SH-SY5Y (cell line): ENCODE data around the gene ACTL6B.

ENCODE experiments used
- GATA2 ChIP-seq: IDR thresholded peaks from 2 replicates; pipeline ENCODE4 v1.6.1; 2011; ENCODE audit warnings: mild to moderate bottlenecking, low read depth, low read length
- GATA3 ChIP-seq: IDR thresholded peaks from 2 replicates; pipeline ENCODE4 v1.6.1; 2011; ENCODE audit warnings: low read depth, mild to moderate bottlenecking, low read length, moderate library complexity

GRCh38 chr7:100705320-100705752 is 49.1 kb upstream of the ACTL6B start:
- no peak for TF ChIP-seq GATA2
- no peak for TF ChIP-seq GATA3
